ENCODE data around the gene NCR3LG1. TPM values are rescaled to one million over a fixed set of nuclear protein-coding genes. Genes with fewer than 3 reads are reported as not detected.

The NCR3LG1 gene
- total RNA-seq, 1 experiment from 2014 or later, result 2.0 TPM

GRCh38 chr11:17406818-17407149 is 55.2 kb downstream of the NCR3LG1 start:
- DNase-seq (ENCODE audit: low spot score), result no peak
- Mint-ChIP-seq H3K4me3 (no peak overlapping the region), H3K27ac (no peak overlapping the region), H3K27me3 (ENCODE audit: low read depth) (no peaks in the 10 kb centered on the region; the same call in 1 of the 2 replicates), H3K9me3 (no peaks in the 10 kb centered on the region), H3K36me3 (no peaks in the 10 kb centered on the region), H3K4me1 (no peaks in the 10 kb centered on the region)
- CTCF ChIA-PET, result interaction anchor here (1.2 to 2.0 kb wide), 3 partner anchors 18 to 66 kb away, joined by 4 to 13 read pairs (median 5); partner anchors contain the start of gene KCNJ11
- POLR2A ChIA-PET, result no interaction called here
- TF ChIP-seq TCF7 (CRISPR knock-in tag; IDR thresholded peaks at IDR 0.05; ENCODE audit: low read depth) (no peak), RORB (CRISPR knock-in tag; IDR thresholded peaks at IDR 0.05) (no peak), MLX (CRISPR knock-in tag; IDR thresholded peaks at IDR 0.05) (no peak)
- ATAC-seq, result no peak

- H3K27ac Mint-ChIP-seq, result no peak overlapping the region
- ATAC-seq (no peak), DNase-seq (ENCODE audit: low spot score) (no peak)
- no peaks in the 10 kb centered on the region for H3K9me3 Mint-ChIP-seq
- H3K4me1 Mint-ChIP-seq, result peaks cover under 1% of the 10 kb centered on the region; the same call in 1 of the 2 replicates
- H3K36me3 Mint-ChIP-seq, result no peaks in the 10 kb centered on the region
- TF ChIP-seq USF2 (CRISPR knock-in tag; IDR thresholded peaks at IDR 0.05) (peak; percentile 60), ZNF232 (CRISPR knock-in tag; IDR thresholded peaks at IDR 0.05) (no peak)
- H3K27me3 Mint-ChIP-seq (ENCODE audit: low read depth), result no peaks in the 10 kb centered on the region; the same call in 1 of the 2 replicates
- H3K4me3 Mint-ChIP-seq, result no peak overlapping the region
- CTCF ChIA-PET, result interaction anchor here (1.1 kb wide), 1 partner anchor 13 kb away, joined by 5 read pairs; no protein-coding TSS in a partner anchor
- POLR2A ChIA-PET, result no interaction called here
Observed at GRCh38 chr11:17407575-17407974, 56.0 kb downstream of the NCR3LG1 start.

GRCh38 chr11:17408026-17408425 is 56.4 kb downstream of the NCR3LG1 start:
- ChIA-PET POLR2A (no interaction called here), CTCF (interaction anchor here (0.7 to 1.2 kb wide), 3 partner anchors 12 to 483 kb away, joined by 5 to 7 read pairs (median 7); partner anchors contain the start of gene KCNJ11)
- ATAC-seq, result no peak
- no peak overlapping the region for H3K4me3 Mint-ChIP-seq
- no peak overlapping the region for H3K27ac Mint-ChIP-seq
- no peak for DNase-seq (ENCODE audit: low spot score)
- no peaks in the 10 kb centered on the region for H3K9me3 Mint-ChIP-seq
- H3K4me1 Mint-ChIP-seq, result peaks cover 4% of the 10 kb centered on the region
- TF ChIP-seq FOXP4 (CRISPR knock-in tag; IDR thresholded peaks at IDR 0.05) (no peak), ESRRA (CRISPR knock-in tag; IDR thresholded peaks at IDR 0.05; ENCODE audit: borderline replicate concordance) (no peak), E2F5 (CRISPR knock-in tag; IDR thresholded peaks at IDR 0.05) (no peak), ZNF317 (CRISPR knock-in tag; IDR thresholded peaks at IDR 0.05; ENCODE audit: borderline replicate concordance, low read depth) (no peak), ZNF396 (CRISPR knock-in tag; IDR thresholded peaks at IDR 0.05; ENCODE audit: borderline replicate concordance) (no peak)
- H3K27me3 Mint-ChIP-seq (ENCODE audit: low read depth), result no peaks in the 10 kb centered on the region; the same call in 1 of the 2 replicates
- H3K36me3 Mint-ChIP-seq, result no peaks in the 10 kb centered on the region

GRCh38 chr11:17408641-17409040 is 57.0 kb downstream of the NCR3LG1 start:
- ChIA-PET CTCF (interaction anchor here (0.7 to 1.2 kb wide), 2 partner anchors 20 to 483 kb away, joined by 7 read pairs; partner anchors contain the start of gene KCNJ11), POLR2A (interaction anchor here (0.6 kb wide), 1 partner anchor 23 kb away, joined by 3 read pairs; no protein-coding TSS in a partner anchor)

More at GRCh38 chr11:17408641-17409040, 57.0 kb downstream of the NCR3LG1 start:
- H3K27ac Mint-ChIP-seq, result no peak overlapping the region
- no peak for DNase-seq (ENCODE audit: low spot score)
- TF ChIP-seq ZNF425 (CRISPR knock-in tag; conservative IDR thresholded peaks at IDR 0.05) (no peak), ATF1 (CRISPR knock-in tag; IDR thresholded peaks at IDR 0.05) (no peak), ZNF281 (CRISPR knock-in tag; IDR thresholded peaks at IDR 0.05) (no peak), KAT7 (CRISPR knock-in tag; IDR thresholded peaks at IDR 0.05; ENCODE audit: borderline replicate concordance) (no peak), ZNF423 (CRISPR knock-in tag; IDR thresholded peaks at IDR 0.05) (no peak), MLX (CRISPR knock-in tag; IDR thresholded peaks at IDR 0.05) (no peak), MYBL2 (CRISPR knock-in tag; IDR thresholded peaks at IDR 0.05) (no peak), GTF2I (CRISPR knock-in tag; conservative IDR thresholded peaks at IDR 0.05) (no peak)
- peaks cover 6% of the 10 kb centered on the region for H3K4me1 Mint-ChIP-seq
- H3K9me3 Mint-ChIP-seq, result no peaks in the 10 kb centered on the region
- no peak overlapping the region for H3K4me3 Mint-ChIP-seq
- H3K36me3 Mint-ChIP-seq, result no peaks in the 10 kb centered on the region
- no peak for ATAC-seq
- no peaks in the 10 kb centered on the region; the same call in 1 of the 2 replicates for H3K27me3 Mint-ChIP-seq (ENCODE audit: low read depth)
